Effector CD4-positive, alpha-beta T cell (primary cell): ENCODE measurements around the gene ITGA3.
"Not testable (repeated sequence)": the region's sequence is repeated elsewhere in the genome, so short reads cannot be mapped to it uniquely, and the experiment has no call there.

Experiments
- DNase-seq: peaks from one replicate; pipeline ENCODE4 v3.0.0-alpha.2; 2020

The ITGA3 gene

DNA sequence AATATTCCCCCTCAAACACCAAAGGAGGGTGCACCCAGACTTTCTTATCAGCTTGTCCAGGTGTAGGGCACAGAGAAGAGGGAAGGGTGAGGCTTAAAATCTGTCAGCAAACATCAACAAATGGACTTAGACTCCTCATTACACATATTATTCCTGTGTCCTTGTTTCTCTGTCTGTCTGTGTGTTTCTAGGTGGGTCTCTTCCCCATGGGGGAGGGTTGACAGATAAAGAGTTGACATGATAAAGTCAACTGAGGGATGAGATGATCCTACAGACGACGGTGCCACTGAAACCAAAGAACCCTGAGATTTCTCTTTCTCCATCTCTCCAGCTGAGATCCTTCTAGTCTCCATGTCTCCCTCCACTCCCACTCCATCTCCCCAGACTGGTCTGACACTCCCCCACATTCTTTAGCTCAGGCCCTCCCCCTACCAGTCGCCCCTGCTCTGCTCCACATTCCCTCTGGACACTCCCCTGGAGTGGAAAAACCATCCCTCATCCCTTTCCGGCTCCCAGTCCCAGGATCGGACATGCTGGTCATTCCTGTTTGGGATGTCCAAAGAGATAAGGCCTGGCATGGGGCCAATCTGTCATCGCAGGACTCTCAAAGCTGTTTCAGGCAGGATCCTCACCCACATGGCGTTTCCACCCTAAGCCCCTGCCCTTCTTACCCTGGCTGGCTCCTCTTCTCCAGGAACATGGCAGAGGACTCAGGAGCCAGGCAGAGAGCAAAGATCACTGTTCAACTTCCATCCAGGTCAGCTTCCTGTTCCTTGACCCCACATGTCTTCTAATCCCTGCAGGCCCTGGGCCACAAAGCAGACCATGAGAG lies 2.9 kb upstream of the ITGA3 start:
- DNase-seq: no peak

GRCh38 chr17:50053654-50053960 lies 2.3 kb upstream of the ITGA3 start:
- DNase-seq: no peak

DNA sequence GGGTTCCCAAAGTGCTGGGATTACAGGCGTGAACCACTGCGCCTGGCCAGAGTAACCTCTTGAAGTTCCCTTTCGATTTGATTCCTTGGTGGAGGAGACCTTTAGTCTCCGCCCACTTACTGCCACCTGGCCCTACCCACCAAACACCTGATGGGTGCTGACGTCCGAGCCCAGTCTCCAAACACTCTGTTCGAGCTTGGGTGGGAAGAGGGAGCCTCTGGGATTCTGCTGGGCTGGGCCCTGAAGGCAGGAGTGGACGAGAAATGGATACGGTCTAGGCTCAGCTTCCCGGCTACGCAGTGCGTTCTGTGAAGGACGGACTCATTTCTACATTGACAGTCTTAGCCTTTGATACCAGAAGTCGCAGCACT lies 870 bp upstream of the ITGA3 start:
- no peak for DNase-seq

DNA sequence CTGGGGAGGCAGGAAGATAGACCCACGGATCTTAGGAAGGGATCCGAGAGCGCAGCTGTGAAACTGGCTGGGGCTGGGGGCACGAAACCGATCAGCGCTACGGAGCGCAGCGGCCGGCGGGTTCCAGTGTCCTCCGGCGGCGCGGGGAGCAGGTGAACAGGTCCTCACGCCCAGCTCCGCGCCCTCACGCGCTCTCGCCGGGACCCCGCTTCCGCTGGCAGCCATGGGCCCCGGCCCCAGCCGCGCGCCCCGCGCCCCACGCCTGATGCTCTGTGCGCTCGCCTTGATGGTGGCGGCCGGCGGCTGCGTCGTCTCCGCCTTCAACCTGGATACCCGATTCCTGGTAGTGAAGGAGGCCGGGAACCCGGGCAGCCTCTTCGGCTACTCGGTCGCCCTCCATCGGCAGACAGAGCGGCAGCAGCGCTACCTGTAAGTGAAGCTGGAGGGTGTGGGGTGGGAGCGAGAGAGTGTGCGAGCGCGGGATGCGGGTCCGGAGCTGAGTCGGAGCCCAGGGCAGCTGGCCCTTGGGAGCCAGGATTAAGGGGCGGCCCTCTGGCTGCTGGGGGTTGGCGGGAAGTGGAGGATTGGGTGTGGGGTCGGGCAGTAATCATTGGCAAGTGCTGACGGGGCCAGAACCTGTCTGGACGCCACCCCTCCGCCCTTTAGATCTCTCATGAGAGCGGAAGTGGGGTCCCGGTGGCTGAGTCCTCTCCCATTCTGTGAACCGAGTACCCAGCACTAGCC lies 479 bp downstream of the ITGA3 start:
- DNase-seq: peak; percentile 46

DNA sequence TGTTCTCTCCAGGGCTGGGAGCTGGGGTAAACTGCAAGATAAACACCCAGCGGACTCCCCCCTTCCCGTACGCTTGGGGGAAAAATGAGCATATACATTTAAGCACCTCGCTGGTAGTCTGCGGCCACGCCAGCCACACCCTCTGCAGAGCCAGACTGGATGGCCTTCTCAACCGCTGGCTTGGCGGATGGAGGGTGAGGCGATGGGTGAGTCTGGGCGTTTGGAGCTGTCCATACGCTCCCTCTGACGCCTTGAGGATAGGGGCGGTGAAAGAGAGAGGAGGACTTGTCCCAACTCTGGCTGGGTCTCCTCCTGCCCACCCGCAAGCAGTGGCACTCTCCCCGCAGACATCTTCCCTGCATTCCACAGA lies 1.0 kb downstream of the ITGA3 start:
- no peak for DNase-seq

- no peak for DNase-seq
Measured at GRCh38 chr17:50057521-50057991, 1.6 kb downstream of the ITGA3 start.

DNA sequence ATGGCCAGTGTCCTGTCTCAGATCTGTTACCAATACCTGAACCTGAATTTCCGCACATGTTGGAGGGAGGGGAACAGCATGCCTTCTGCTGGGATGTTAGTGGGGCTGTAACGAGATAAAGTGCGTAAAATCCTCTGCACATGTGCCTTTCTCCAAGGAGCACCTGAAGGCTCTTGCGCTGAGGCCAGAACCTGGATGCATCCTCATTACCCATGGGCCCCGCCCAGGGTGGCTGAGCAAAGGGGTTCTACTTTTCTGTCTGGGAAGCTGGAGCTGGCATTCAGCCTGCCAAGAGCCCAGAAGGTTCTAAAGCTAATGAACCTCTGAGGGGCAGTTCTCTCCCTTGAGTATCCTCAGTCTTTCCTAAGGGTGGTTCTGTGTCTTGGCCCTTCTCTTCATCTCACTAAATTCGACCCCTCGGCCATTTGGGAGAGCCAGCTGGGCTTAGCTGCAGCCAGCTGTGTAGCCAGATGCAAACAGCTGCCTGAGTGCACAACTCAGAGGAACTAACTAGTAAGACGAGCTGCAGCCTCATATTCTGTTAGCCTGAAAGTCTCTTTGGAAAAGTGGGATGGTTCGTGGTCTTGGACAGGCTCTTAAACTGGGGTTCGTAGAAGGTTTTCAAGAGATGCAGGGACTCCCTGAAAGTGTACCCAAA lies 2.5 kb downstream of the ITGA3 start:
- DNase-seq: no peak

DNA sequence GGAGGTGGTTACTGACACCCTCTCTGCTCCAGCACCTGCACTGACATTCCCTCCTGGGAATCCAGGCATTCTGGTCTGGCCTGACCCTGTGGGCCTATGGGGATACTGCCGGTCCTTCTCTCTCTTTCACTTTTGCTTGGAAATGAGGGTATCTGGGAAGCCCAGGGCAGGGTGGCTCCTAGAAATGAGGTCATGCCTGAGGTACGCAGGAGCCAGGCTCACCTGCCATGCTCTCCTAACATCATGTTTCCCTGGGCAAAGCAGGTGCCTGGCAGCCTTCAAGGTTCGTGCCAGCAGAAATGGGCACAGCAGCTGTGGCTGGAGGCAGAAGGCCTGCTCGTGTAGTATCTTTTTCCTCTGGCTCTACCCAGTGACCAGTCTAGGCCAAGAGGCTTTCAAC lies 3.3 kb downstream of the ITGA3 start:
- no peak for DNase-seq

DNA sequence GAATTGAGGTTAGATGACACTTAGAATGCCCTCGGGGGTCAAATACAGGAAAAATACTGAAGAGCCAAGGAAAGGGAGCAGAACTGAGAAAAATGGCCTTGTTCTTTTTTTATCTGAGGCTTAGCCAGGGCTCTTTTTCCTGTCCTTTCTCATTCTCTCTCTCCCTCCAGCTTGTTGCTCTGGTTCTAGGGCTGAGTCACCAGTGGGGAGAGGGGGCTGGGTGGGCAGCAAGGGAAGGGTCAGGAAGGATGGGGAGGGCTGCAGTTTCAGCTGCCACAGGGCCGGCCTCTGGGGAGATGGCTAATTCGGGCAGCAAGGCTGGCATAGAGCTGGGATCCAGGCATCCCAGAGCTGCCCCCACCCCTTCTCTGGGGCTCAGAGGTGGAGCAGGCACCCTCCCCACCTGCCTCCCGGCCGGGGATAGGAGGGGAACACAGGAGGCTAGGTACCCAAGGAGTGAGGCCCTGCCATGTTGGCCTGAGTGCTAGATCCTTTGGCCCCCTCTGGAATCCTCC lies 3.9 kb downstream of the ITGA3 start:
- DNase-seq: no peak

DNA sequence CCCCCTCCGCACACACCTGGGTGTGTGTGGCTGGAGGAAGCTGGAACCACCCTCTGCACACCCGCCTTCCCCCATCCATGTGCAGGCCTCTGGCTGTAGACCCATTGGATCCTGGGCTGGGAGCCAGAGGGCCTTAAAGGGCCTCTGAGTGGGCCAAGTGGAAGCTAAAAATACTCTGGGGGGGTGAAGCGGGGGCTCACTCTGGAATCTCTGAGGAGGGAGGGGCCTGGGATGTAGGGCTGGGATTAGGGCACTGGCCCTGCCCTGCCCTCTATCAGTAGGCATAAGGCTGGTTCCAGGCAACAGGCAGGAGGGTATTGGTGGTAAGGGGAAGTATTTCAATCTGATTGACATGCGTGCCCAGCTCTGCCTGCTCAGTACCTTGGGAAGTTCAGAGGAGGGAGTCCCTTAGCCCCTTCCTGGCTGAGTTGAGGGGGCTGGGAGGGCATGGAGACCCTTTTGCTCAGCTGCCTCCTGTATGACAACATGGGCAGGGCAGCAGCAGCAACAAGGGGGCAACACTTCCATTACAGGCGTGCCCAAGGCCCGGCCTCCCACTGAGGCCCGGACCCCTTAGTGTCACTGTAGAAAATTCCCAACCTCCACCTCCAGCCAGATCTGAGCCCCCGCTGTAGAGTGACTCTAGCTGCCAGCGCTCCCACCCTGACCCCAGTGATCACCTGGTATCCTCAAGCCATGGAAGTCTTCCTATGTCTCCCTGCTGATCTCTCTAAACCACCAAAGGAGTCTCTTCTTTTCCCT lies 5.2 kb downstream of the ITGA3 start:
- DNase-seq: no peak

DNA sequence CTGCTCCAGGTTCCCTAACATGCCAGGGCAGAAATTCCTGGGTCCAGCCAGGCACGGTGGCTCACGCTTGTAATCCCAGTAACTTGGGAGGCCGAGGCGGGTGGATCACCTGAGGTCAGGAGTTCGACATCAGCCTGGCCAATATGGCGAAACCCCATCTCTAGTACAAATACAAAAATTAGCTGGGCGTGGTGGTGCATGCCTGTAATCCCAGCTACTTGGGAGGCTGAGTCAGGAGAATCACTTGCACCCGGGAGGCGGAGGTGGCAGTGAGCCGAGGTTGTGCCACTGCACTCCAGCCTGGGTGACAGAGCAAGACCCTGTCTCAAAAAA lies 5.8 kb downstream of the ITGA3 start:
- not testable (repeated sequence) for DNase-seq

- no peak for DNase-seq
Measured at GRCh38 chr17:50062293-50063243, 6.7 kb downstream of the ITGA3 start.

- DNase-seq: no peak
Measured at GRCh38 chr17:50063561-50064252, 7.8 kb downstream of the ITGA3 start.

- DNase-seq: no peak
Measured at GRCh38 chr17:50064253-50065001, 8.5 kb downstream of the ITGA3 start.

DNA sequence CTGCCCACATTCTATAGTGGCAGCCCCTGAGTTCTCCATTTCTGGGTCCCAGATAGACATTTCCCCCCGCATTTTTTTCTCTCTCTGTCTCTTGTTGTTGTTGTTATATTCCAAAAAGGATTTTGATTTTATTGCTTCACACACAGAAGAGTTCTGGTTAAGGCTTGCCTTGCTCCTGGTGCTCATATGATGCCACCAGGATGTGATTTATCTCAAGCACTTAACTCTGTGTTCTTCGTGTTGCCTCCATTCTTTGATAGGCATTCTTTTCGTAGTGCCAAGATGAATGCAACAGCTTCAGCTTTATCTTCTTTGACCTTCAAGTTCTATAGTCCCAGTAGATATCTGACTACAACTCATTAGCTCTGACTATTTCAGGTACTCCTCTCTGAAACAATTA lies 9.1 kb downstream of the ITGA3 start:
- no peak for DNase-seq

- DNase-seq: no peak
Measured at GRCh38 chr17:50066995-50067394, 11.1 kb downstream of the ITGA3 start.

GRCh38 chr17:50067996-50068395 lies 12.1 kb downstream of the ITGA3 start:
- DNase-seq: no peak

DNA sequence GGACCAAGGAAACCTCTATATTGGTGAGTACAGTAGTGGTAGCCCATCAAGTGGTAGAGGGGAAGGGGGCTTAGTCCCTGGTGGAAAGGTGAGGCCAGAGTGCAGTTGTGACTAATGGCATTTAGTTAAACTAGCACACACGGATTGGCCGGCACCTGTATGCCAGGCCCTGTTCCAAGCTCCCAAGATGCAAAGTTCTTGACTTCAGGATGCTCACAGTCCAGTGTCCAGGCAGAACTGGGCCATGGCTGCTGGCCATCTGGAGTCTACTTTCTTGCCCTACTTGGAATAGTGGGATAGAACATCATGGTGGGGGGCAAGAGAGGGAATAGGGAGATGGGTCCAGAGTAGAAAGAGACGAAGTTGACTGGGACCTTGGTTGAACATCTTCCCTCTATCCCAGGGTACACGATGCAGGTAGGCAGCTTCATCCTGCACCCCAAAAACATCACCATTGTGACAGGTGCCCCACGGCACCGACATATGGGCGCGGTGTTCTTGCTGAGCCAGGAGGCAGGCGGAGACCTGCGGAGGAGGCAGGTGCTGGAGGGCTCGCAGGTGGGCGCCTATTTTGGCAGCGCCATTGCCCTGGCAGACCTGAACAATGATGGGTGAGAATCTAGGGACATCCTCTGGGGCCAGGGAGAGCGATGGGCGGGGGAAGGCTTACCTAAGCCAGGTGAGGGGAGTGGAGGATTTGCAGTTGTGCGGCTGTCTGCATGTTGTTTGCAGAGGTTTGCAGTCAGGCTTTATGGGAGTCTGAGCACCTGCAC lies 15.2 kb downstream of the ITGA3 start:
- no peak for DNase-seq

DNA sequence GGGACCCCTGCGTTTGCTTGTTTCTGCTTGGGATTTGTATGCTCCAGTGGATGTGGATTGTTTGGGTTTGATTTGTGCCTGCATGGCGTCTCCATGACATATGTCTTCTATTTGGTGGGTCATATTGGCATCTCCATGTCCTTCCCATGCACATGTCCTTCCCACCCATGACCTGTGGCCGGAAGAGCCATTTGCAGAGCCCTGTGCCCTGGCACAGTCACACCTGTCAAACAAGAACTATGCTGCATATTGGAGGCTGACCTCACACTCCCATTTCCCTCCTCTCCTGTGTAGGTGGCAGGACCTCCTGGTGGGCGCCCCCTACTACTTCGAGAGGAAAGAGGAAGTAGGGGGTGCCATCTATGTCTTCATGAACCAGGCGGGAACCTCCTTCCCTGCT lies 15.8 kb downstream of the ITGA3 start:
- DNase-seq: no peak

GRCh38 chr17:50072130-50072529 lies 16.2 kb downstream of the ITGA3 start:
- DNase-seq: no peak
